GM04503 (cell line): ENCODE data around the gene GALNS.
"Not testable (repeated sequence)": the region's sequence is repeated elsewhere in the genome, so short reads cannot be mapped to it uniquely, and the experiment has no call there.

ENCODE experiments used
- DNase-seq: peaks from one replicate; pipeline ENCODE4 v3.0.0-alpha.2; 2012; ENCODE audit warnings: low read depth

The GALNS gene

GRCh38 chr16:88856828-88857727 lies at the start of gene GALNS, which contains the start of gene TRAPPC2L:
Gene GALNS, minus strand, starts transcription at chr16:88856947. Its CDS starts 70 bp downstream, at chr16:88856877.
Gene TRAPPC2L, plus strand, starts transcription at chr16:88857127. Its CDS starts 24 bp downstream, at chr16:88857151.
- peak; percentile 43 for DNase-seq

GRCh38 chr16:88906020-88906419 lies 49.3 kb upstream of the GALNS start:
- DNase-seq, result no peak

DNA sequence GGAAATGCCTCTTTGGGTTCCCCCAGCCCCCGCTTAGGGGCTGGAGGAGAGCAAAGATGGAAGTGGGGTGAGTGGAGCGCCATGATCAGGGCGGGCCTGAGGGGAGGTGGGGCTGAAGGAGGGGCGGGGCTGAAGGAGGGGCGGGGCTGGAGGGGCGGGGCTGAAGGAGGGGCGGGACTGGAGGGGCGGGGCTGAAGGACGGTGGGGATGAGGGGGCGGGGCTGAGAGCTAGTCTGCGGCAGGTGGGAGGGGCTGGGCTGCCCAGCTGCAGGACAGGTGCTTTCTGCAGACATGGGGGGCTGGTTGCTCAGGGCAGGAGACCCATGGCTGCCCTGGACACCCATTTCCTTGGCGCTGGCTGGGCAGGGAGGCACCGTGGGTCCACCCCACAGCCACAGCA lies 48.8 kb upstream of the GALNS start:
- DNase-seq, result no peak

- no peak for DNase-seq
These were observed 48.1 kb upstream of the GALNS start for GRCh38 chr16:88904676-88905365.

DNA sequence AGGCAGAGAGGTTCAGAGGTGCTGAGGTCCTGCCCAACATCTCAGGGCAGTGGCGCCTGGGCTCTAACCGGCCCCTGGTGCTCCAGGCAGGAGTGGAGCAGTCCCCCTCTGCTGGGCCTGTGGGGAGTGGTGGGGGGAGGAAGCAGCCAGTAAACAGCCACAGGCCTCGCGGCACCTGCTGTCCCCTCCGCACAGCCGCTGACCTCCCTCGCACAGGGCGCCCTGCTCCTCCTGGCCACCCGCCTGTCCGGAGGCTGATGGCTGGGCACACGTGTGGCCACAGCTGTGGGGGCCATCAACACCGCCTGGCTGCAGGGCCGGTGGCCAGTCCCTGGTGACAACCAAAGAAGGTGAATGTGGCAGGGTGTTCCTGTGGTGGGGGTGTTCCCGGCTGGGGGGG lies 46.5 kb upstream of the GALNS start:
- no peak for DNase-seq

GRCh38 chr16:88902744-88903143 lies 46.0 kb upstream of the GALNS start:
- no peak for DNase-seq

GRCh38 chr16:88901718-88902337 lies 45.1 kb upstream of the GALNS start:
- DNase-seq, result no peak

DNA sequence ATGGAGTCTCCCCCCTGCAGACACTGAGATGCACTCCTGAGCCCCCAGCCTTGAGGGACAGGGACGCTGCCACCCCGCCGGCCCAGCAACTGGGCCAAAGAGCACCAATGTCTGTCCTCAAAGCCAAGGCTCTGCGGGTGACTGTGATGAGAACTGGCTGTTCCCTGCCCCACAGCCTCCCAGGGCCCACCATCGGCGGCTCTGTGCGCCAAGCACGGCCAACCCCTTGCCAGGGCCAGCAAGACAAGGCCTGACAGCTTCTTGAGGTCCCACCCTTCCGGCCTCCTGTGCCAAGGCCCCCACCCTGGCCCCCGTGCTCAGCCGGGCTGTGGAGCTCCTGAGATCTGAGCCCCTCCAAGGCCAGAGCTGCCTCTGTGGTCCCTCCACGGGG lies 43.9 kb upstream of the GALNS start:
- DNase-seq, result no peak

- no peak for DNase-seq
These were observed 43.3 kb upstream of the GALNS start for GRCh38 chr16:88899901-88900661.

GRCh38 chr16:88897696-88898425 lies 41.1 kb upstream of the GALNS start:
- DNase-seq, result no peak

DNA sequence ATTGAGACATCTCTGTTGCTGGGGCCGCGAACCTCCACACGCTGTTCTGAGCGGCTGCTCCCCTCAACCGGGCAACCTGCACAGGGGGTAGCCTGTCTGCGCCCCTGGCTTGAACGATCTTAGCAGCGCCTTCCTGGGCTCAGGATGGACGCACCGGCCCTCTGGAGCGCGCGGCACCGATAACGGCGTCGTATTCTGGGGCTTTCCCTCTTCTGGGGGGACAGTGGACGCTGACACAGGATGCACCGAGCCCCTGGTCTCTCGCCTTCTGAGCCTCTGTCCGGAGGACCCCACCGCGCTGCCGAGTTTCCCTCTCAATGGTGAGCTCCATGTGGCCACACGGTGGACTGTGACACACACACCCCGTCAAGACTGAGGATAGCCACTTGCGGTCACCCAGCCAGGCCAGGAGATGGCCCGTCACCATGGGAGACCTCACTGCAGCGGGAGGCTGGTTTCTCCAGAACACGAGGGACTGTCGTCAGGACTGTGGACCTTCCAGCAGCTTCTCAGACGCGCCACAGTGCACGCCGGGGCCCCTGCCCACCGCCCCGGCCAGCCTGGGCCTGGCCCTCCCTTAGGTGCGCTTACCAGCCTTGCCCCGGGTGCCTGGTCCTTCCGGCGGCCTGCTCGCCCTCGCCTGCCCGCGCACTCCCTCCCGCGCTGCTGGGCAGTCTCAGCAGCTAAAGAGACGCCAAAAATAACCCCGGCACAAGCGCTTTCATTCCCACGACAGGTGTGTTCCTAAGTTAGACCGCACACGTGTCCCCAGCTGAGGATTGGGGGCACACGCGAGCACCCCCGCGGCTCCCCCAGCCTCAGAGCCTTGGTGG lies 39.7 kb upstream of the GALNS start:
- DNase-seq, result no peak

- DNase-seq, result no peak
These were observed 38.6 kb upstream of the GALNS start for GRCh38 chr16:88895335-88895734.

DNA sequence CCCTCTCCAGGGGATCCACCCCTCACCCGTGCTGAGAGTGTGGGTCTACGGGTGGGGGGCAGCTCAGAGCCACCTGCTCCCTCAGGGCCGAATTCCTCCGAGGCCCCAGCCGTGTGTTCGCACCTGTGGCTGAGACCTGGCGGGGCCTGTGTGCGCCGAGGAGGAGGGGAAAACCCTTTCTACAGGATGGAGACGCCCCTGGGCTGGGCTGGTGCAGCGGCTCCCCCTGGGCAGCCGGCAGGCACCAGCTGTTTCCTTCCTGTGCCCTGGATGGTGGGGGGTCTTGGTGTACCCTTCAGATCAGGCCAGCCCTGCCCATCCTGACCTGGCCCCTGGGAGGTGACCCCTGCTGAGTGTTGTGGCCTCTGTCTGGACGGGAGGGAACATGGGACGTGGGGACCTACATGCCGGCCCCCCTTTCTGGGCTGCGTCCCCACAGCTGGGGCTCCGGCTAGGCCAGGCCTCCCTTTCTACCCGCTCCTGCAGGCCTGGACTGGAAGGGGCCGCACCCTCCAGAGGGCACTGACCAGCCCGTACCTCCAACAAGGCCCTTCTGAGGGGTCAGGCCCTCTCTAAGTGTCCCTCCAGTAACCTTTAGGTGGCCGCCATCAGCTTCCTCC lies 38.0 kb upstream of the GALNS start:
- DNase-seq, result no peak

GRCh38 chr16:88894266-88894665 lies 37.5 kb upstream of the GALNS start:
- not testable (repeated sequence) for DNase-seq

DNA sequence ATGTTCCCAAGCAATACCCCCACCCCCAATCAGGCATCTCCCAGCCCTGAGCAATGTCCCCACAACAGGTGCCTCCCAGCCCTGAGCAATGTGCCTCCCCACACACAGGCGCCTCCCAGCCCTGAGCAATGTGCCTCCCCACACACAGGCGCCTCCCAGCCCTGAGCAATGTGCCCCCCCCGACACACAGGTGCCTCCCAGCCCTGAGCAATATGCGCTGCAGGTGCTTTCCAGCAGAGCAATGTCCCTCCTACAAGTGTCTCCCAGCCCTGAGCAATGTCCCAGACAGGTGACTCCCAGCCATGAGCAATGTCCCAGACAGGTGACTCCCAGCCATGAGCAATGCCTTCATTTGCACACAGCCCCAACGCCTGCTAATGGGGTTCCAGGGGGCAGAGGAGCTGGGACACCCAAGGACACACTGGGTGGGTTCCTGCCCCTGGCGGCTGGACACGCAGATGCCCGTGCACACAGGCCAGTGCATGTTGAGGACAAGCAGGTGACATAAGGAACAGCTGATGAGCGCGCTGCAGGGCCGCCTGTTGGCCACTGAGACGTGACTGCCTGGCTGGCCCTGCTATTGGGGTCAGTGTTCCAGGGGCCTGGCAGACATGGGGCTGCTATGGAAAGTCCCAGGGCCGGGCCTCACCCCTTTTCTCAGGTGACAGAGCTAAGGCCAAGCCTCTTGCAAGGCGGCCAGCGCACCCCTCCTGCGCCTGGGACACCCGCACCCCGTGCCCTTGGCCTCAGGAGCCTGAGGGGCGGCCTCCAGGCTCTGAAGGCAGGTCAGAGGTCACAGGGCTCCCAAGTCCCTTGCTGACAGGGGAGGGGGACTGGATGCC lies 36.6 kb upstream of the GALNS start:
- no peak for DNase-seq

DNA sequence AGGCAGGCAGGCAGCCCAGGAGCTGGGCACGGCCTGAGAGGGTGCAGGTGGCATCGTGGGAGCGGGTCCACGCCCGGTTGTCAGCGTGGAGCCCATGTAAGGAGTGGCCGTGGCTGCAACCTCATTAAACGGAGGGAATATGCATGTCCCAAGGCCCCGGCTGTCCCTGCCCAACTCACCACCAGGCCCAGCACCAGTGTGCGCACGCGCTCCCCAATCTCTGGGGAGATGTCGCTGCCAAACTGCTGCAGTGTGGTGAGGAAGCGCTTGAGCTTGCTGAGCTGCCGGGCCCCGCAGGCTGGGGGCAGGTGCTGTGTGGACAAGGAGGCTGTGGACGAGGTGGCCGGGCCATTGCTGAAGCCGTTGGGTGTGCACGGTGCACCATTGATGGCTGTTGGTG lies 35.3 kb upstream of the GALNS start:
- no peak for DNase-seq

DNA sequence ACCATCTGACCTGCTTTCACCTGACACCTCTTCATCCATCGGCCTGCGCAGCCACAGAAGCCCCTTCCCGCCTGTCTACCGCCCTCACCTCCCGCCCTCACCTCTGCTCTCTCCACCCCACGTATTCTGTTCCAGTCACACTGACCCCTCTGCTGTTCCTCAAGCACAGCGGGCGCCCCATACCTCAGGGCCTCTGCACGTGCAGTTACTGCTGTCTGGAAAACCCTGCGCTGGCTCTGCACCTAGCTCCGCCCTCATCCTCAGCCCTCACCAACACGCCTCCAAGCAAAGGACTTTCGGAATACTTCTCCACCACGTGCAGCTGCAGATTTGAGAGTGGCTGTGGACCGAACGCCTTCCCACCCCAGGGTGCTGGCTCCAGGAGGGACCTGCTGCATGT lies 34.3 kb upstream of the GALNS start:
- DNase-seq, result no peak

DNA sequence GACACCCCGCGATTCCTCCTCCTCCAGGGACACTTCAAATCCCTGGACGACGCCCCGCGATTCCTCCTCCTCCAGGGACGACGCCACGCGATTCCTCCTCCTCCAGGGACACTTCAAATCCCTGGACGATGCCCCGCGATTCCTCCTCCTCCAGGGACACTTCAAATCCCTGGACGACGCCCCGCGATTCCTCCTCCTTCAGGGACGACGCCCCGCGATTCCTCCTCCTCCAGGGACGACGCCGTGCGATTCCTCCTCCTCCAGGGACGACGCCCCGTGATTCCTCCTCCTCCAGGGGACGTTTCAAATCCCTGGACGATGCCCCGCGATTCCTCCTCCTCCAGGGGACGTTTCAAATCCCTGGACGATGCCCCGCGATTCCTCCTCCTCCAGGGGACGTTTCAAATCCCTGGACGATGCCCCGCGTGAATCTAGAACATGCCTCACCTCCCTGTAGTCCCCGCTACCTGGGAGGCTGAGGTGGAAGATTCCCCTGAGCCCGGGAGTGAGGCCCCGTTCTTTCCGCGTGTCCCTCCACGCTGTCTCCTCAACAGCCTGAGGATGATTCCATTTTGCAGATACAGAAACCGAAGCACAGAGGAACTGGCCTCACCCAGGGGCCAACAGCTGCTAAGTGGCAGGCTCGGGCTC lies 33.1 kb upstream of the GALNS start:
- not testable (repeated sequence) for DNase-seq
